Rectal smooth muscle tissue (tissue), 1 donor: ENCODE measurements around the gene CREB3.

Source experiments
- H3K27ac ChIP-seq: one replicate; pipeline ENCODE4 v1.7.0; 2013; ENCODE audit warnings: low read depth, low read length, inconsistent platforms
- H3K27me3 ChIP-seq: one replicate; pipeline ENCODE4 v1.7.0; 2013; ENCODE audit warnings: low read length; ENCODE audit not compliant: control insufficient read depth, insufficient read depth
- H3K36me3 ChIP-seq: one replicate; pipeline ENCODE4 v1.7.0; 2013; ENCODE audit warnings: low read length; ENCODE audit not compliant: control insufficient read depth, insufficient read depth
- H3K4me1 ChIP-seq: one replicate; pipeline ENCODE4 v1.7.0; 2013; ENCODE audit warnings: low read length; ENCODE audit not compliant: control insufficient read depth, insufficient read depth
- H3K4me3 ChIP-seq: one replicate; pipeline ENCODE4 v1.7.0; 2013; ENCODE audit warnings: low read length
- H3K9ac ChIP-seq: one replicate; pipeline ENCODE4 v1.7.0; 2013; ENCODE audit warnings: low read length

Gene CREB3

DNA sequence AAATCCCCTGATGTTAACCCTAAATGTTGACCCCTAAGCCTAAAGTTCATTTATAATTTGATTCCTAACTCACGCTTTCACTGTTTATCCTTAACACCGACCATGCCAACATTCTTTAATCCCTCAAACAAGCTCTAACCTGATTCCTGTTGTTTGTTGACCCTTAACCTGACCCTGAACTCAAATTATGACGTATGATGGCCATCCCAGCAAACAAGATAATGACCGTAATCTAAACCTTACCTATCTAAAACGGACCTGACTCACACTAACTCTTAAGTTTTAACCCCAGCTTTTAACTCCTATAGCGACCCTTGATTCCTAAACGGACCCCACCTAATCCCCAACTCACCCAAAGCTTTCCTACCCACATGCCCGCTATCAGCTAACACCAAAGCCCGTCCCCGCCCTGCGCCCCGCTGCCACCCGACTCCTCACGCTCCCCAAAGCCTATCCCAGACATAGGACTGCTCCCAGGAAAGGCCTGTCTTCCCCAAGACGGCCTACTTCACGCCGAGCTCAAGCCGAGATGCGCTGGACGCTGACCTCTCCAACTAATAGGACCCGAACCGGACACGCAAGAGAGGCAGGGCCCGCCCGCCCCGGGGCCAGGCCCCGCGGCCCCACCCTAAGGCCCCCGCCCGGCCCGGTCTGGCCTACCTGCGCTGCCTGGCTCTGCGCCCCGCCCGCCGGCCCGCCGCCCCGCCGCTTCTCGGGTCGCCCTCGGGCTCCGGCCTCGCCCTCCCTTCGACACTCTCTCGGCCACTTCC lies 866 bp upstream of the CREB3 start:
- Histone ChIP-seq H3K27me3 (no peaks in the 10 kb centered on the region), H3K4me1 (peaks cover 51% of the 10 kb centered on the region), H3K27ac (peak overlapping the region; percentile 94), H3K4me3 (peak overlapping the region; percentile 66), H3K9ac (peak overlapping the region; percentile 85), H3K36me3 (peaks cover 16% of the 10 kb centered on the region)

DNA sequence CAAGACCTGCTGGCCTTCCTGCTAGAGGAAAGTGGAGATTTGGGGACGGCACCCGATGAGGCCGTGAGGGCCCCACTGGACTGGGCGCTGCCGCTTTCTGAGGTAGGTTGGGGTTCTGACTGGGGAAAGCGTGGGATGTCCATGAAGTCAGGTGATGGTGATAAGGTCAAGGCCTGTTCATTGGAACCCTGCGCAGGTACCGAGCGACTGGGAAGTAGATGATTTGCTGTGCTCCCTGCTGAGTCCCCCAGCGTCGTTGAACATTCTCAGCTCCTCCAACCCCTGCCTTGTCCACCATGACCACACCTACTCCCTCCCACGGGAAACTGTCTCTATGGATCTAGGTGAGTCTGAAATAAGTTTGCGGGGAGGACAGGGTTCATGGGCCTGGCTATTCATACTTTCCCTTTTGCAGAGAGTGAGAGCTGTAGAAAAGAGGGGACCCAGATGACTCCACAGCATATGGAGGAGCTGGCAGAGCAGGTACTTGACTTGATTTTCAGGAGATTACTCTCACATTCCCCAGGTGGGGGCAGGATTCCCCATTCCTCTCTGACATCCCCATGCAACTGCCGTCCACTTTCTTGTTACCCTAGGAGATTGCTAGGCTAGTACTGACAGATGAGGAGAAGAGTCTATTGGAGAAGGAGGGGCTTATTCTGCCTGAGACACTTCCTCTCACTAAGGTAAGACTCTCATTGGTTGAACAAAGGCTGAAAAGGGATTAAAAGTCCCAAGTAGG lies 505 bp downstream of the CREB3 start:
- H3K9ac ChIP-seq = peak overlapping the region; percentile 82
- peaks cover 29% of the 10 kb centered on the region for H3K36me3 ChIP-seq
- H3K27ac ChIP-seq = peak overlapping the region; percentile 94
- H3K4me3 ChIP-seq = peak overlapping the region; percentile 73
- no peaks in the 10 kb centered on the region for H3K27me3 ChIP-seq
- H3K4me1 ChIP-seq = peaks cover 38% of the 10 kb centered on the region

DNA sequence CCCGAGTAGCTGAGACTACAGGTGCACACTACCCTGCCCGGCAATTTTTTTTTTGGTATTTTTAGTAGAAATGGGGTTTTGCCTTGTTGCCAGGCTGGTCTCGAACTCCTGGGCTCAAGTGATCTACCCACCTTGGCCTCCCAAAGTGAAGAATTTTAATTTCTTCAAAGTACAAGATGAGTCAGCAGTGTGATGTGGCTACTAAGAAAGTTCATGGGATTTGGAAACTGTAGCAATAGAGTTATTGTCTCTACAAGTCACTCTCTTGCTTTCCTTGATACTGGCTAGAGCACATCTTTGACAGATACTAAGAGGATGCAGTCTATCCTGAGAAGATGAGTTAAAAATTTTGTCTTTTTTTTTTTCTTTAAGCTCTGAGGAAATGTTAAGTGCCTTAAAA lies 1.6 kb downstream of the CREB3 start:
- no peak overlapping the region for H3K9ac ChIP-seq
- peaks cover 39% of the 10 kb centered on the region for H3K36me3 ChIP-seq
- peak overlapping the region; percentile 24 for H3K27ac ChIP-seq
- peaks cover 28% of the 10 kb centered on the region for H3K4me1 ChIP-seq
- H3K27me3 ChIP-seq = no peaks in the 10 kb centered on the region
- H3K4me3 ChIP-seq = no peak overlapping the region

DNA sequence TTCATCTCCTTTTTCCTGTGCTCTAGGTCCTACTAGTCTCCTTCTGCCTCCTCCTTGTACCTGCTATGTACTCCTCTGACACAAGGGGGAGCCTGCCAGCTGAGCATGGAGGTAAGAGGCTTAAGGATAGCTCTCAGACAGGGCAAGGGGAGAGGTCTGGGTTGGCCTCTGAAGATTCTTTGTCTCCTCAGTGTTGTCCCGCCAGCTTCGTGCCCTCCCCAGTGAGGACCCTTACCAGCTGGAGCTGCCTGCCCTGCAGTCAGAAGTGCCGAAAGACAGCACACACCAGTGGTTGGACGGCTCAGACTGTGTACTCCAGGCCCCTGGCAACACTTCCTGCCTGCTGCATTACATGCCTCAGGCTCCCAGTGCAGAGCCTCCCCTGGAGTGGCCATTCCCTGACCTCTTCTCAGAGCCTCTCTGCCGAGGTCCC lies 3.8 kb downstream of the CREB3 start:
- Histone ChIP-seq H3K27ac (peak overlapping the region; percentile 1), H3K4me1 (peaks cover 8% of the 10 kb centered on the region), H3K9ac (no peak overlapping the region), H3K4me3 (no peak overlapping the region), H3K36me3 (peaks cover 56% of the 10 kb centered on the region), H3K27me3 (no peaks in the 10 kb centered on the region)

DNA sequence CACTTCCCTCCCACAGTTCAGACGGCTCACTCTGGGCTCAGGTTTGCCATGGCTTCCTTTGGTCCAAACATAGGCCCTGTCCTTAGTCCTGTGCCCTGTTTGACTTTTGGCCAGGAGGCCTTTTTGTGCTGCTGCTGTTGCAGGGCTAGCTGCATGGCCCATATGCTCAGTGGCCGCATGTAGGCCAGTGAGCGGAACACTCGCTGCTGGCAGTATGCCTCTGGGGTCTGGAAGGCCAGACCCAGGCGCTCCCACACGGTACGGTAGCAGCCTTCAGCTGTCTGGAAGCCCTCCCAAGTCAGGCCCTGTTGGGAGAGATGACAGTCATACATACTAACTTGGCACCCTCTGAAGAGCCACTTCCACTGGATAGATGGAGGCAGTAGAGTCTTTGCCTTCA lies 4.7 kb downstream of the CREB3 start:
- H3K4me1 ChIP-seq = peaks cover 7% of the 10 kb centered on the region
- no peaks in the 10 kb centered on the region for H3K27me3 ChIP-seq
- no peak overlapping the region for H3K27ac ChIP-seq
- no peak overlapping the region for H3K9ac ChIP-seq
- peaks cover 64% of the 10 kb centered on the region for H3K36me3 ChIP-seq
- H3K4me3 ChIP-seq = no peak overlapping the region

DNA sequence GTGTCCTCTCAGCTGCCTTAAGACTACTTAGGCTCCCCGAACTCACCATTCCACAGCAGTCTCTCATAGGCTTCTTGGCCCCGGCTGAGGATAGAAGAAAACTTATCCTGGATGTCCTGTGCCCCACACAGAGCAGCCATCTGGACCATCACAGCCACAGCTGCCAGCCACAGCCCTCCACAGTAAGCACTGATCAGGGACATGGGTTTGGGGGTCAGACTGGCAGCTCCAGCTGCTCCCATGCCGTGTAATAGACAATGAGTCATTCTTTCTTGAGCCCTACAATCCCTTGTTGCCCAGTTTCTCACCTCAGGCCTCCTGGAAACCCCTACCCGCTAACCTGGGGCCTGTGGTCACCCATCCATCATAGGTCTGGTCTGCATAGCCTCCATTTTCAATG lies 5.7 kb downstream of the CREB3 start:
- Histone ChIP-seq H3K27ac (no peak overlapping the region), H3K36me3 (peaks cover 67% of the 10 kb centered on the region), H3K4me1 (peaks cover 2% of the 10 kb centered on the region), H3K4me3 (no peak overlapping the region), H3K27me3 (no peaks in the 10 kb centered on the region), H3K9ac (no peak overlapping the region)

DNA sequence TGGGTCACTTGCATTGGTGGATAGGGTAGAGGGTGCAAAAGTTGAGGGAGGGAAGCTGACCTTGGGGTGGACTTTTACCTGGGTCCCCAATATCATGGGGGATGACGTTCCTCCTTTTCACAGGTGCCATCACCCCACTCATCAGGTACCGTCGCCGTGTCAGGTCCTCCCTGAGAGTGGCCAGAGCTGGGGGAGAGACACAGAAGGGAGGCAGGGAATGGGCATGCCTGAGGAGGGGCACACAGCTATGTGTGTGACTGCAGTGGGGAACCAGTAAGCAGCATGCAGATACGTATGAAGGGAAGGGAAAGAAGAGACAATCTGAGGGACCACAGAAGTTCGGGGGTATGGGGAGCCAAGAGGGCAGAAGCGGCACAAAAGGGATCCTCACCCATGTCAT lies 6.5 kb downstream of the CREB3 start:
- no peak overlapping the region for H3K4me3 ChIP-seq
- no peaks in the 10 kb centered on the region for H3K4me1 ChIP-seq
- H3K36me3 ChIP-seq = peaks cover 75% of the 10 kb centered on the region
- H3K27ac ChIP-seq = no peak overlapping the region
- H3K9ac ChIP-seq = no peak overlapping the region
- no peaks in the 10 kb centered on the region for H3K27me3 ChIP-seq

DNA sequence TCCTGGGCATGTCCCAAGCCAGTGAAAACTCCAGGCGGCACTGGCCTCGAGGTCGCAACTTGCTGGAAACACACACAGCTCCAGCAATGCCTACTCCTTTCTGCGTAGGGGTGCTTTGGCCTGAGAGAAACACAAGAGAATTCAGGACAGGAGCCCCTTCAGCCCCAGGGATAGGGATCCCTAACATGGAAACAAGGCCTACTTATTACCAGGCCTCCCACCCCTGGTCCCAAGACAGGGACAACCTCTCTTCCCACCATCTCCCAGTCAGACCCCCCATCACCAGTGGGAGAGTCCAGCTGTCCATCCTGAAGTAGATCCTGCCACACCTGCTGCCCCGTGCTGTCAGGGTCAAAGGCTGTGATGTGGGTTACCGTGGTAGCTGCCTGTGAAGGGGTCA lies 7.8 kb downstream of the CREB3 start:
- no peaks in the 10 kb centered on the region for H3K4me1 ChIP-seq
- H3K36me3 ChIP-seq = peaks cover 80% of the 10 kb centered on the region
- no peaks in the 10 kb centered on the region for H3K27me3 ChIP-seq
- H3K9ac ChIP-seq = no peak overlapping the region
- H3K27ac ChIP-seq = no peak overlapping the region
- H3K4me3 ChIP-seq = no peak overlapping the region

DNA sequence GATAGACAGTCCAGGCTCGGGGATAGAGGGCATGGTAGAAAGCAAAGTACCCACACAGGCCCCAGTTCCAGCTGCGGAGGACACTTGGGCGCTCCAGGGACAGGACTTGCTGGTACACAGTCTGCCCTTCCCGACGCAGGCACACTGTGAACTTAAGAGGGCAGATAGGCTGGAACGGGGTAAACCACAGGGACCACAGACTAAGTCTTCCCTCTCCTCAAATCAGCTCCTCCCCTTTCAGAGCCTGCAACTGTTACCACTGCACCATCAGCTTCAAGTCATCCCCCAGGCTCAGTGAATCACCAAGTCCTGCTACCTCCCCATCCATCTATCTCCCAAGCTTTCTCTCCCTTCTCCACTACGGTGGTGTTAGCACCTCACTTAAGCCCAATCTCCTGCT lies 9.3 kb downstream of the CREB3 start:
- Histone ChIP-seq H3K9ac (no peak overlapping the region), H3K27me3 (no peaks in the 10 kb centered on the region), H3K36me3 (peaks cover 65% of the 10 kb centered on the region), H3K4me1 (peaks cover 7% of the 10 kb centered on the region), H3K4me3 (no peak overlapping the region), H3K27ac (no peak overlapping the region)

DNA sequence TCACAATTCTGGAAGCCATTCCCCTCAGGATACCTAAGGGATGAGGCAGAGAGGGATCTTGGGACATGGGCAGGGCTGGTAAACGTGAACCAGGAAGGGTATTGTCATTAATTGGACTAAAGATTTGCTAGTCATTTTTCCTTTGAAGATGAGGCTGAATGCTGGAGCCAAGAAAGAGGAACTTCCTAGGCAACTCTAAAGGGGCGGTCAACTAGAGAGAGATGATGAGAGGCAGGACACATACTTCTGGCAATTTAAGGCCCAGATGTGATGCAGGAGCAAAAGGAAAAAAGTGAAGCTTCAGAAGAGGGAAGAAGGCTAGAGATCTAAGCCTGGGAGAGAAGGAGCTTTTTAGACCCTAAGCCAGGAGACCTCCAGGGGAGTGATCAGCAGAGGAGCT lies 11.0 kb downstream of the CREB3 start:
- Histone ChIP-seq H3K4me3 (no peak overlapping the region), H3K27me3 (no peaks in the 10 kb centered on the region), H3K36me3 (peaks cover 50% of the 10 kb centered on the region), H3K27ac (no peak overlapping the region), H3K9ac (no peak overlapping the region), H3K4me1 (peaks cover 18% of the 10 kb centered on the region)

DNA sequence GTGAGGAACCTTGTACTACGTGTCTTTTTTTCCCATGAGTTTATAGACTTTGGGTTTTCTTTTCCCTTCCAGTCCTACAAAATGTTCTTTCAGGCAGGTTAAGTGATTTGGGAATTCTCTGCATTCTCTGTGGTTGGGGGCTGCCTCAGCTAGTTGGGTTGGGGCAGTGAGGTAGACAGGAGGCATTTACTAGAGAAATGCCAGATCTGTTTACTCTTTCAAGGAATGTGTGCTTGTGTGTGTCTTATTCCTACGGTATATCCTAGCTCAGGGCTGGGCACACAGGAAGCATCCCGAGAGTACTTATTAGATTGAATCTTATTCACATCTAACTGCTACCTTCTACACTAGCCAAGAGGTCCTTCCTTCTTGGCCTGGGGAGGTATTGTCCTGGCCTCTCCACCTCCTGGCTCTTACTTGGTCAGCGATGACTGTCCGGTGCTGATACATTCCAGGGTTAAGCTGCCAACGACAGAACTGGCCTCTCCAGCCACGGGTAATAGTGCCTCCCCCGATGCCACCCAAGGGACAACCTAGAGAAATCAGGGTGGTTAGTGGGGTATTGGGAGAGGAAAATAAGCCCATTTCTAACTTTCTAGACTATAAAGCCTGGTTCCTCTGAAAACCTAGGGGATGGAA lies 11.5 kb downstream of the CREB3 start:
- peaks cover 45% of the 10 kb centered on the region for H3K36me3 ChIP-seq
- H3K9ac ChIP-seq = no peak overlapping the region

DNA sequence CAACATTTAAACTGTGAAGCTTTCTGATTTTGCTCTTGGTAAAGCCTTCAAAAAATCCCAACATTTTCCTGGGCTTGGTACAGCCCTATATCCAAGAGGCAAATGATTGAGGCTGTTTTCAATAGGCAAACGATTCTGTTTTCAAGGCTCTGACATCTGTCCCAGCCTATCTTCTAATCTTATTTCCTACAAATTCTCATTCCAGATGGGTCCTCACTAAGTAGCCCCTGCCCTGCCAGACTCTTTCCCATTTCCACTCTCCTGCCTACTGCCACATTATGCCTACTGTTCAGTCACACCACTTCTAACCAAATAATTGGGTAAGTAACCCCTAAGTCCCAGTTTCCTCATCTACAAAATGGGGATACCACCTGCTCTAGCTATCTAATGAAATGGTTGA lies 13.1 kb downstream of the CREB3 start:
- Histone ChIP-seq H3K36me3 (peaks cover 32% of the 10 kb centered on the region), H3K27ac (no peak overlapping the region), H3K4me1 (peaks cover 22% of the 10 kb centered on the region), H3K4me3 (peak overlapping the region; percentile 38), H3K27me3 (no peaks in the 10 kb centered on the region), H3K9ac (no peak overlapping the region)

More for the DNA sequence above, 11.5 kb downstream of the CREB3 start:
- H3K27me3 ChIP-seq = no peaks in the 10 kb centered on the region
- H3K27ac ChIP-seq = no peak overlapping the region
- H3K4me1 ChIP-seq = peaks cover 18% of the 10 kb centered on the region
- no peak overlapping the region for H3K4me3 ChIP-seq
